ENCODE measurements around the gene ENAH.

GRCh38 chr1:225539575-225539974, 113.3 kb downstream of the ENAH start:
- TF ChIP-seq CTCF (IDR thresholded peaks at IDR 0.05; ENCODE audit: low read length) (no peak), EZH2phosphoT487 (IDR thresholded peaks at IDR 0.05; ENCODE audit: low read length) (no peak), EZH2 (optimal IDR thresholded peaks at IDR 0.05; ENCODE audit: low read depth, low read length) (no peak)
